MM.1S (cell line): ENCODE results near the gene AUTS2.

Source experiments
- DNase-seq: peaks from one replicate; pipeline ENCODE4 v3.0.0-alpha.2; 2015
- H2AFZ ChIP-seq: fragments of 300-600 bp; sonication (generic); 2 replicates; pipeline ENCODE4 v1.6.0; 2016; ENCODE audit warnings: antibody characterized with exemption, low read length
- H3F3A ChIP-seq: fragments of 300-600 bp; sonication (generic); 2 replicates; pipeline ENCODE4 v1.6.1; 2016; ENCODE audit warnings: mild to moderate bottlenecking, antibody characterized with exemption, low read length, moderate library complexity, mixed read lengths; ENCODE audit not compliant: insufficient read depth
- H3K27ac ChIP-seq: fragments of 300-600 bp; sonication (generic); 2 replicates; pipeline ENCODE4 v1.5.1; 2016; ENCODE audit warnings: mild to moderate bottlenecking, low read length
- H3K27me3 ChIP-seq: fragments of 300-600 bp; sonication (generic); replicated peaks from 2 replicates; pipeline ENCODE4 v1.6.0; 2016; ENCODE audit warnings: low read length; ENCODE audit not compliant: insufficient read depth
- H3K36me3 ChIP-seq: fragments of 300-600 bp; sonication (generic); replicated peaks from 2 replicates; pipeline ENCODE4 v1.6.1; 2016; ENCODE audit warnings: mild to moderate bottlenecking, low read length, mixed read lengths; ENCODE audit not compliant: insufficient read depth
- H3K4me1 ChIP-seq: fragments of 300-600 bp; sonication (generic); 2 replicates; pipeline ENCODE4 v1.6.1; 2016; ENCODE audit warnings: low read length, mixed read lengths
- H3K4me2 ChIP-seq: fragments of 300-600 bp; sonication (generic); 2 replicates; pipeline ENCODE4 v1.6.0; 2016; ENCODE audit warnings: low read depth, low read length
- H3K4me3 ChIP-seq: fragments of 300-600 bp; sonication (generic); 2 replicates; pipeline ENCODE4 v1.5.1; 2016; ENCODE audit warnings: low read length, mixed read lengths
- H3K79me2 ChIP-seq: fragments of 300-600 bp; sonication (generic); 2 replicates; pipeline ENCODE4 v1.6.1; 2016; ENCODE audit warnings: mixed run types, low read length, mixed read lengths
- H3K9ac ChIP-seq: fragments of 300-600 bp; sonication (generic); 2 replicates; pipeline ENCODE4 v1.6.1; 2016; ENCODE audit warnings: low read length, mixed read lengths
- H3K9me2 ChIP-seq: fragments of 300-600 bp; sonication (generic); replicated peaks from 2 replicates; pipeline ENCODE4 v1.6.1; 2016; ENCODE audit warnings: mild to moderate bottlenecking, low read length, mixed read lengths; ENCODE audit not compliant: insufficient read depth
- H3K9me3 ChIP-seq: fragments of 300-600 bp; sonication (generic); replicated peaks from 2 replicates; pipeline ENCODE4 v1.6.1; 2016; ENCODE audit warnings: mild to moderate bottlenecking, low read length, mixed read lengths; ENCODE audit not compliant: insufficient read depth
- H4K20me1 ChIP-seq: fragments of 300-600 bp; sonication (generic); 2 replicates; pipeline ENCODE4 v1.6.1; 2016; ENCODE audit warnings: mild to moderate bottlenecking, low read length, moderate library complexity, mixed read lengths; ENCODE audit not compliant: insufficient read depth
- EZH2 ChIP-seq: fragments of 300-600 bp; sonication (generic); optimal IDR thresholded peaks from 2 replicates; pipeline ENCODE3; 2017; ENCODE audit warnings: low read depth, mild to moderate bottlenecking, antibody characterized with exemption, low read length, mixed read lengths
- EZH2phosphoT487 ChIP-seq: fragments of 300-600 bp; sonication (generic); IDR thresholded peaks from 2 replicates; pipeline ENCODE4 v1.6.1; 2018; ENCODE audit warnings: antibody characterized with exemption, low read length
- TF ChIP-seq, protein P1 (sequence below): fragments of 300-600 bp; sonication (generic); IDR thresholded peaks from 2 replicates; pipeline ENCODE4 v1.5.1; 2016; ENCODE audit warnings: antibody characterized with exemption, low read length, mixed read lengths

AUTS2 gene

DNA sequence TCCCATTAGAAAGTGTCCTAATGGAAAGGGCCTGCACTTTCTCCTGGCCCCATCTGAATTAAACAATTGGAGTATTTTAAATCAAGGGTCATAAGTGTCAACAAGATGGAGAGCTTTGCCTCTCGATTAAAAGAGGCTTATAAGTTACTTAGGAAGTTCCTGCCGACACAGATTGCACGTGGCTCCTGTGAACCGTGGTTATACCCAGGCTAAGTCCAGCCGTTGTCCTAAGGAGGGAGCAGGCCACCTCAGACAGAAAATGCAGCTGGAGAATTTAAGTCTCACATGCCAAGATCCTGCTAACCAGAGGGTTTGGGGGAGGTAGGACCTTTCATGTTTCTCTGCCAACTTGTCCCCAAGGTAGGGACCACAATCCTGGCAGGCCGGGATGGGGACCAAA lies 907.2 kb downstream of the AUTS2 start:
- Histone ChIP-seq H3K4me3 (no peak overlapping the region), H3K4me2 (no peak overlapping the region), H3K36me3 (no peaks in the 10 kb centered on the region), H3K27ac (no peak overlapping the region), H3K9ac (no peak overlapping the region), H3K79me2 (no peaks in the 10 kb centered on the region), H3F3A (no peaks in the 10 kb centered on the region), H3K9me2 (no peaks in the 10 kb centered on the region), H3K9me3 (no peaks in the 10 kb centered on the region), H4K20me1 (no peaks in the 10 kb centered on the region), H3K27me3 (no peaks in the 10 kb centered on the region), H3K4me1 (no peaks in the 10 kb centered on the region), H2AFZ (no peak overlapping the region)
- no peak for TF ChIP-seq EZH2phosphoT487
- TF ChIP-seq, protein P1, sequence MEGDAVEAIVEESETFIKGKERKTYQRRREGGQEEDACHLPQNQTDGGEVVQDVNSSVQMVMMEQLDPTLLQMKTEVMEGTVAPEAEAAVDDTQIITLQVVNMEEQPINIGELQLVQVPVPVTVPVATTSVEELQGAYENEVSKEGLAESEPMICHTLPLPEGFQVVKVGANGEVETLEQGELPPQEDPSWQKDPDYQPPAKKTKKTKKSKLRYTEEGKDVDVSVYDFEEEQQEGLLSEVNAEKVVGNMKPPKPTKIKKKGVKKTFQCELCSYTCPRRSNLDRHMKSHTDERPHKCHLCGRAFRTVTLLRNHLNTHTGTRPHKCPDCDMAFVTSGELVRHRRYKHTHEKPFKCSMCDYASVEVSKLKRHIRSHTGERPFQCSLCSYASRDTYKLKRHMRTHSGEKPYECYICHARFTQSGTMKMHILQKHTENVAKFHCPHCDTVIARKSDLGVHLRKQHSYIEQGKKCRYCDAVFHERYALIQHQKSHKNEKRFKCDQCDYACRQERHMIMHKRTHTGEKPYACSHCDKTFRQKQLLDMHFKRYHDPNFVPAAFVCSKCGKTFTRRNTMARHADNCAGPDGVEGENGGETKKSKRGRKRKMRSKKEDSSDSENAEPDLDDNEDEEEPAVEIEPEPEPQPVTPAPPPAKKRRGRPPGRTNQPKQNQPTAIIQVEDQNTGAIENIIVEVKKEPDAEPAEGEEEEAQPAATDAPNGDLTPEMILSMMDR = no peak
- TF ChIP-seq EZH2 = no peak
- DNase-seq = no peak

DNA sequence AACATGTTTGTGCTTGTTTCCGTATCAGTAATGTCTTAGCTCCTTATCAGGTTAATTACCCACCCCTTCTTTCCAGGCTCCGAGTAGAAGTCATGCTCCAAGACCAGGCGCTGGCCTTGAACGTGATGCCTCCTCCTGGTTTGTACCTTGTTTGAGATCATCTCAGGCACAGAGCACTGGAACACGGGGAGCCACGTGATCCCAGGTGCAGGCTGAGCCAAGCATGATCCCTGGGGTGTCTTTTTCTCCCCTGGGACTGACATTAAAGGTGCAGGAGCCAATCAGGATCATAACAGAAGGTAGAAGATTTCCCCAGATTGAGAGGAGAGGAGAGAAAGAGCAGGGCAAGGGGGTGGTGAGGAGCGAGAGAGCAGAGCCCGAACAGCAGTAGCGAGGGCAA lies 907.6 kb downstream of the AUTS2 start:
- no peaks in the 10 kb centered on the region for H4K20me1 ChIP-seq
- H3K9ac ChIP-seq = no peak overlapping the region
- no peak for TF ChIP-seq EZH2
- TF ChIP-seq, protein P1 = no peak

DNA sequence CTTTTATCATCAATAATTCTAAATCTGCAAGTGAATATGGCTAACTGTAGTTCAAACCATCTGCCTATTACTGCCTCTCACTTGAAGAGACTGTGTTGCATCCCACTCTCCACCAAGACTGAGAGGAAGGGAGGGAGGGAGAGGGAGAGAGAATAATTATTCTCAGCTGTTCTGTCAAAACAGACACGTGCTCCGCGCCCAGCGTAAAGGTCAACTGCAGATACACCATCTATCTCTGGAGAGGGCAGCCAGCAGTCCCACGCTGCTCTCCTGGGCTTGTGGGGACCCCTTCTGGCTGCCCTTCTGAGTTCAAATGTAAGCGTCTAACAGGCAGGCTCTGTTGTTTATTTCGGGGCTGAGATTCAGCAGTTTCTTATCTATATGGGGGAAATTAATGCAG lies 908.2 kb downstream of the AUTS2 start:
- TF ChIP-seq EZH2phosphoT487 (no peak), EZH2 (no peak)
- TF ChIP-seq, protein P1 = no peak

More for the DNA sequence above, 907.6 kb downstream of the AUTS2 start:
- Histone ChIP-seq H3K79me2 (no peaks in the 10 kb centered on the region), H3K36me3 (no peaks in the 10 kb centered on the region), H3F3A (no peaks in the 10 kb centered on the region), H3K9me3 (no peaks in the 10 kb centered on the region), H3K9me2 (no peaks in the 10 kb centered on the region), H3K4me3 (no peak overlapping the region), H3K4me2 (no peak overlapping the region), H3K4me1 (no peaks in the 10 kb centered on the region), H3K27ac (no peak overlapping the region), H3K27me3 (no peaks in the 10 kb centered on the region), H2AFZ (no peak overlapping the region)
- DNase-seq = no peak

More for the DNA sequence above, 908.2 kb downstream of the AUTS2 start:
- no peaks in the 10 kb centered on the region for H3K4me1 ChIP-seq
- H3K79me2 ChIP-seq = no peaks in the 10 kb centered on the region
- no peak overlapping the region for H3K9ac ChIP-seq
- no peak for DNase-seq
- H3K36me3 ChIP-seq = no peaks in the 10 kb centered on the region
- no peak overlapping the region for H3K27ac ChIP-seq
- no peaks in the 10 kb centered on the region for H3K9me2 ChIP-seq
- H3F3A ChIP-seq = no peaks in the 10 kb centered on the region
- no peaks in the 10 kb centered on the region for H3K27me3 ChIP-seq
- no peak overlapping the region for H3K4me2 ChIP-seq
- no peak overlapping the region for H2AFZ ChIP-seq
- H4K20me1 ChIP-seq = no peaks in the 10 kb centered on the region
- H3K4me3 ChIP-seq = no peak overlapping the region
- H3K9me3 ChIP-seq = no peaks in the 10 kb centered on the region
